ENCODE data around the gene OVOL1.
A peak's percentile ranks its signal among the peaks of the same experiment; 100 is the strongest.

GRCh38 chr11:65801153-65801987 is 14.5 kb downstream of the OVOL1 start:
- TF ChIP-seq, protein P1, sequence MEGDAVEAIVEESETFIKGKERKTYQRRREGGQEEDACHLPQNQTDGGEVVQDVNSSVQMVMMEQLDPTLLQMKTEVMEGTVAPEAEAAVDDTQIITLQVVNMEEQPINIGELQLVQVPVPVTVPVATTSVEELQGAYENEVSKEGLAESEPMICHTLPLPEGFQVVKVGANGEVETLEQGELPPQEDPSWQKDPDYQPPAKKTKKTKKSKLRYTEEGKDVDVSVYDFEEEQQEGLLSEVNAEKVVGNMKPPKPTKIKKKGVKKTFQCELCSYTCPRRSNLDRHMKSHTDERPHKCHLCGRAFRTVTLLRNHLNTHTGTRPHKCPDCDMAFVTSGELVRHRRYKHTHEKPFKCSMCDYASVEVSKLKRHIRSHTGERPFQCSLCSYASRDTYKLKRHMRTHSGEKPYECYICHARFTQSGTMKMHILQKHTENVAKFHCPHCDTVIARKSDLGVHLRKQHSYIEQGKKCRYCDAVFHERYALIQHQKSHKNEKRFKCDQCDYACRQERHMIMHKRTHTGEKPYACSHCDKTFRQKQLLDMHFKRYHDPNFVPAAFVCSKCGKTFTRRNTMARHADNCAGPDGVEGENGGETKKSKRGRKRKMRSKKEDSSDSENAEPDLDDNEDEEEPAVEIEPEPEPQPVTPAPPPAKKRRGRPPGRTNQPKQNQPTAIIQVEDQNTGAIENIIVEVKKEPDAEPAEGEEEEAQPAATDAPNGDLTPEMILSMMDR (IDR thresholded peaks at IDR 0.05; ENCODE audit: control extremely low read depth in 1 of 3, insufficient read depth in 1 of 3, low read depth in 1 of 3, low read length in 3 of 3): no peak
- TF ChIP-seq POLR2A (IDR thresholded peaks at IDR 0.05; ENCODE audit: control extremely low read depth in 1 of 2, low read depth in 2 of 2, low read length in 2 of 2) (no peak), SRF (IDR thresholded peaks at IDR 0.05; ENCODE audit: low read depth, low read length) (no peak), MAX (IDR thresholded peaks at IDR 0.05) (peak; percentile 26; the same call in 1 of the 2 replicates)
